Measurements from ENCODE around the gene CAPSL.

- TF ChIP-seq TEAD4 (IDR thresholded peaks at IDR 0.05; ENCODE audit: low read depth, low read length) (no peak), POLR2A (IDR thresholded peaks at IDR 0.05; ENCODE audit: control extremely low read depth in 1 of 2, low read depth in 2 of 2, low read length in 2 of 2) (no peak), CHD2 (IDR thresholded peaks at IDR 0.05; ENCODE audit: low read length) (no peak), KDM1A (IDR thresholded peaks at IDR 0.05; ENCODE audit: borderline replicate concordance, low read length) (no peak), RFX5 (IDR thresholded peaks at IDR 0.05; ENCODE audit: borderline replicate concordance, low read depth, low read length) (no peak), SIX5 (IDR thresholded peaks at IDR 0.05; ENCODE audit: low read depth, low read length) (no peak), EP300 (IDR thresholded peaks at IDR 0.05; ENCODE audit: borderline replicate concordance in 1 of 2, low read depth in 2 of 2, low read length in 2 of 2) (no peak), CTCF (IDR thresholded peaks at IDR 0.05; ENCODE audit: control extremely low read depth in 1 of 3, insufficient read depth in 1 of 3, low read depth in 1 of 3, low read length in 3 of 3) (no peak), ATF3 (IDR thresholded peaks at IDR 0.05; ENCODE audit: insufficient read depth, low read depth, low read length) (no peak), RAD21 (IDR thresholded peaks at IDR 0.05 in 1 of 2, conservative IDR thresholded peaks at IDR 0.05 in 1 of 2; ENCODE audit: low read depth in 2 of 2, low read length in 2 of 2) (no peak)
Measured at GRCh38 chr5:35902046-35902672, 36.3 kb downstream of the CAPSL start.
